Thyroid gland (tissue), 4 donors: Measurements from ENCODE around the gene FBXL20.

ENCODE experiments used
- CTCF ChIP-seq, 6 experiments: fragments of 200-600 bp in 3 of 6; fragments of 450-650 bp in 3 of 6; sonication (generic) in 3 of 6; IDR thresholded peaks; one replicate each; pipeline ENCODE4 v1.5.1; 2016 to 2019; ENCODE audit warnings: antibody characterized with exemption in 6 of 6, mild to moderate bottlenecking in 2 of 6, inconsistent platforms in 1 of 6, moderate library complexity in 1 of 6
- POLR2A ChIP-seq, 2 donors: fragments of 450-650 bp; IDR thresholded peaks; one replicate each; pipeline ENCODE4 v1.6.1; 2017; ENCODE audit warnings: antibody characterized with exemption in 2 of 2, mild to moderate bottlenecking in 2 of 2, moderate library complexity in 1 of 2

GRCh38 chr17:39212841-39213480 is 188.5 kb downstream of the FBXL20 start:
- TF ChIP-seq CTCF (IDR thresholded peaks at IDR 0.05) (no peak), POLR2A (IDR thresholded peaks at IDR 0.05) (no peak)
